SK-N-MC (cell line): ENCODE data around the gene UBE2Q1.

Experiments used
- EZH2 ChIP-seq: fragments of 200-600 bp; sonication (generic); IDR thresholded peaks from one replicate; pipeline ENCODE4 v1.6.1; 2017; ENCODE audit warnings: antibody characterized with exemption
- POLR2AphosphoS5 ChIP-seq: IDR thresholded peaks from 2 replicates; pipeline ENCODE4 v1.6.1; 2012; ENCODE audit warnings: mild to moderate bottlenecking, low read depth, low read length, borderline replicate concordance

- TF ChIP-seq EZH2 (no peak), POLR2AphosphoS5 (no peak)
These were observed 44.9 kb upstream of the UBE2Q1 start for GRCh38 chr1:154603317-154603716.
